ENCODE results near the gene DTX1. TPM values are rescaled to one million over a fixed set of nuclear protein-coding genes. Genes with fewer than 3 reads are reported as not detected.
A peak's percentile ranks its signal among the peaks of the same experiment; 100 is the strongest.

DTX1 gene
- total and polyA plus RNA-seq, 3 donors from 2014 or later: 15.0 to 26.9 (median 22.8) TPM

DNA sequence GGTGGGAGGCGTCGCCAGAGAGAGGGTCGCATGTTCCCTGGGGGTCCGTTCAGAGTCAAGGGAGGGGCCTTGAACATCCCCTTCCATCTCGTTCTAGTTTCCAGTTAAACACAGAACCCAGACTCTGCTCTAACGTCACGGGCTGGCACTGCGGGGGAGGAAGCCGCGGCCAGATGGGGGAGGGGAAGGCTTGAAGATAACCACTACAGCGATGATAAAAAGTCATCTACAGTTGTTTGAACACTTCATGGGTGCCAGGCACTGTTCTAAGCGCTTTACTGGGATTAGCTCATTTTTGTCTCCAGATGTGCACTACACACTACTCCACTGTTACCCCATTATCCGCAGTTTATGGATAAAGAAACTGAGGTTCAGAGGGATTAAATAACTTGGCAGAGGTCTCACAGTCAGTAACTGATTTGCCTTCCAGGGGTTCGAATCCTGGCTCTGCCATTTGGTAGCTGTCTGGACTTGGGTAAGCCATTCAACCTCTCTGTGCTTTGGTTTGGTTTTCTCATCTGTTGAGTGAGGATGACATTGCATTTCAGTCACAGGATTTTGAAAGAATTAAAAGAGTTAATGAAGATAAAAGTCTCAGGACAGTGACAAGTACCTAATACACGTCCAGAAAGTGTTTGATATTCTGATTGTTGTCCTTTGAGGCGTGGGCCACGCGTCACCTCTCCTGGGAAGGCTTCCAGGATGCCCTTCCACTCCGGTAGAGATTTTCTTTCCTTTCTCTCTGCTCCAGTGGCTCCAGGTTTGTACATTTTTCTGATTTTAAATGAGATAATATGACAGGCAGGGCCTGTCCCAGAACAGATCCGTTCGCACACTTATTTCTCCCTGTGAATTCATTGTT is 79.8 kb downstream of the DTX1 start:
- intact Hi-C loops (cut with DNase I; ENCODE audit: low total_unique reads): no loop called here
- peaks cover 5% of the 10 kb centered on the region for H3K4me1 ChIP-seq
- H3K4me3 ChIP-seq: peak overlapping the region; percentile 34 to 58
- H3K36me3 ChIP-seq (ENCODE audit: low read depth, missing control alignments): no peaks in the 10 kb centered on the region
- 28 to 29% methylated on average over 21 of the region's 21 CpGs for WGBS, 2 donors
- H3K27ac ChIP-seq: peak overlapping the region in 1 of 2 donors; percentile 68
- no peaks in the 10 kb centered on the region for H3K27me3 ChIP-seq
- DNase-seq: peak; percentile 87
- TF ChIP-seq CTCF (IDR thresholded peaks at IDR 0.05): no peak
- TF ChIP-seq POLR2A (IDR thresholded peaks at IDR 0.05): no peak
- H3K9me3 ChIP-seq: no peaks in the 10 kb centered on the region

GRCh38 chr12:113136990-113137511 is 80.5 kb downstream of the DTX1 start:
- H3K4me1 ChIP-seq: peaks cover 11% of the 10 kb centered on the region
- no peaks in the 10 kb centered on the region for H3K9me3 ChIP-seq
- WGBS, 2 donors: 82 to 88% methylated on average over 6 of the region's 6 CpGs
- H3K27me3 ChIP-seq: no peaks in the 10 kb centered on the region
- H3K27ac ChIP-seq: no peak overlapping the region
- DNase-seq: no peak
- no peak for TF ChIP-seq POLR2A (IDR thresholded peaks at IDR 0.05)
- no peak for TF ChIP-seq CTCF (IDR thresholded peaks at IDR 0.05)
- H3K36me3 ChIP-seq (ENCODE audit: low read depth, missing control alignments): no peaks in the 10 kb centered on the region
- no peak overlapping the region for H3K4me3 ChIP-seq
- intact Hi-C loops (cut with DNase I; ENCODE audit: low total_unique reads): no loop called here

DNA sequence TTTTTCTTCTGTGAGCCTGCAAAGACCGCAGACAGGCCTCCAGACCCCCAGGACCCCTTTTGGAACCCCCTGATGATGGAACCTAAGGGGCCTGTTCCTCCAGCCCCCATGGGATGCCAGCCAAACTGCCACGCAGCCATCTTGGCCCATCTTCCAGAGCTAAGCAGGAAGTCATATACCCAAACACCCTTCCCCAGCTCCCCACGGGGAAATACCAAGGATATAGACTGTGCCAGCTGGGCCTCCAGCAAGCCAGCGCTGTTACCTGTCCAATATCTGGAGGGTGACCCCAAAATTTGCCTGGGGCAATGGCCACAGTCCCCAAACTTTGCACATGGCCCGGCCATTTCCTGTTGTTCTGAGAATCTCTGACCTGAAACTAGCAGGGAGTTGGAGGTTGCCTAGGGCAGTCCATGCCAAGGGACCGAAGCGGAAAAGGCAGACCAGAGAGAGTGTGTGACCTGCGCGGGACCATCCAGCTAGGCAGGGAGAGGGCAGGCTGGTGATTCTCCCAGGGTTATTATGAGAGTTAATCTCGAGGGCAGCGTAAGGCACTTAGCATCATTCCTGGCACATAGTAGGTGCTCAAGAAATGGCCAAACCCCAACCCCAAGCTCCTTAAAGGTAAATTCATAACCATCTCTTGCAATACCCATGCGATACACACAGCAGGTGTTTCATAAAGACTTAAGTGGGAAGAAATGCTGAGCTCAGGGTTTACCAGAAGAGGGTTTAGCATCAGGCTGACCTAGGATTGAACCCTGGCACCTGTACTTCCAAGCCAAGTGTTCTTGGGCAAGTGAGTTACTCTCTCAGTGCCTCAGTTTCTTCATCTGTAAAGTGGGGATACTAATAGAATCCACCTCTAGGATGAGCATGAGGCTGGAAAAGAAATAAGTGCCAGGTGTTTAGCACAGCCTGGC is 81.6 kb downstream of the DTX1 start:
- no peaks in the 10 kb centered on the region for H3K36me3 ChIP-seq (ENCODE audit: low read depth, missing control alignments)
- intact Hi-C loops (cut with DNase I; ENCODE audit: low total_unique reads): no loop called here
- DNase-seq: no peak
- 86 to 88% methylated on average over 10 to 12 of the region's 12 CpGs for WGBS, 2 donors
- H3K4me3 ChIP-seq: no peak overlapping the region
- H3K4me1 ChIP-seq: peaks cover 16% of the 10 kb centered on the region
- no peaks in the 10 kb centered on the region for H3K9me3 ChIP-seq
- no peaks in the 10 kb centered on the region for H3K27me3 ChIP-seq
- H3K27ac ChIP-seq: no peak overlapping the region
- TF ChIP-seq POLR2A (IDR thresholded peaks at IDR 0.05): no peak
- no peak for TF ChIP-seq CTCF (IDR thresholded peaks at IDR 0.05)

- Histone ChIP-seq H3K27ac (no peak overlapping the region), H3K9me3 (no peaks in the 10 kb centered on the region), H3K4me3 (no peak overlapping the region), H3K27me3 (no peaks in the 10 kb centered on the region), H3K36me3 (ENCODE audit: low read depth, missing control alignments) (no peaks in the 10 kb centered on the region), H3K4me1 (peaks cover 16% of the 10 kb centered on the region)
- no peak for DNase-seq
- intact Hi-C loops (cut with DNase I; ENCODE audit: low total_unique reads): no loop called here
- 78 to 86% methylated on average over 1 to 3 of the region's 3 CpGs for WGBS, 2 donors
- TF ChIP-seq CTCF (IDR thresholded peaks at IDR 0.05) (no peak), POLR2A (IDR thresholded peaks at IDR 0.05) (no peak)
Observed at GRCh38 chr12:113138826-113139225, 82.3 kb downstream of the DTX1 start.
